Measurements from ENCODE around the gene DEAF1. TPM values are rescaled to one million over a fixed set of nuclear protein-coding genes. Genes with fewer than 3 reads are reported as not detected.

DEAF1 gene
- polyA plus RNA-seq, 3 donors, result 44.0 to 58.7 (median 57.1) TPM

GRCh38 chr11:724778-725386 is 29.9 kb upstream of the DEAF1 start:
- no peak for DNase-seq (ENCODE audit: extremely low read depth in 1 of 11, low read depth in 9 of 11, low spot score in 4 of 11)

- DNase-seq (ENCODE audit: extremely low read depth in 1 of 11, low read depth in 9 of 11, low spot score in 4 of 11), result no peak
Observed at GRCh38 chr11:724049-724777, 29.2 kb upstream of the DEAF1 start.

- DNase-seq (ENCODE audit: extremely low read depth in 1 of 11, low read depth in 9 of 11, low spot score in 4 of 11), result peak in 1 of 11 donors; percentile 57
Observed at GRCh38 chr11:723120-723883, 28.3 kb upstream of the DEAF1 start.

- DNase-seq (ENCODE audit: extremely low read depth in 1 of 11, low read depth in 9 of 11, low spot score in 4 of 11), result no peak
Observed at GRCh38 chr11:722346-722811, 27.4 kb upstream of the DEAF1 start.

GRCh38 chr11:721741-722345 is 26.8 kb upstream of the DEAF1 start:
- no peak for DNase-seq (ENCODE audit: extremely low read depth in 1 of 11, low read depth in 9 of 11, low spot score in 4 of 11)

GRCh38 chr11:721247-721740 is 26.3 kb upstream of the DEAF1 start:
- DNase-seq (ENCODE audit: extremely low read depth in 1 of 11, low read depth in 9 of 11, low spot score in 4 of 11), result no peak

- DNase-seq (ENCODE audit: extremely low read depth in 1 of 11, low read depth in 9 of 11, low spot score in 4 of 11), result no peak
Observed at GRCh38 chr11:720642-721246, 25.7 kb upstream of the DEAF1 start.

- no peak for DNase-seq (ENCODE audit: extremely low read depth in 1 of 11, low read depth in 9 of 11, low spot score in 4 of 11)
Observed at GRCh38 chr11:720017-720641, 25.1 kb upstream of the DEAF1 start.

GRCh38 chr11:719214-720016 is 24.4 kb upstream of the DEAF1 start:
- DNase-seq (ENCODE audit: extremely low read depth in 1 of 11, low read depth in 9 of 11, low spot score in 4 of 11), result no peak

- no peak for DNase-seq (ENCODE audit: extremely low read depth in 1 of 11, low read depth in 9 of 11, low spot score in 4 of 11)
Observed at GRCh38 chr11:714436-714835, 19.4 kb upstream of the DEAF1 start.

- DNase-seq (ENCODE audit: extremely low read depth in 1 of 11, low read depth in 9 of 11, low spot score in 4 of 11), result no peak
Observed at GRCh38 chr11:709109-709997, 14.3 kb upstream of the DEAF1 start.

- DNase-seq (ENCODE audit: extremely low read depth in 1 of 11, low read depth in 9 of 11, low spot score in 4 of 11), result no peak
Observed at GRCh38 chr11:708511-708910, 13.5 kb upstream of the DEAF1 start.

GRCh38 chr11:707817-708420 is 12.9 kb upstream of the DEAF1 start:
- no peak for DNase-seq (ENCODE audit: extremely low read depth in 1 of 11, low read depth in 9 of 11, low spot score in 4 of 11)

- no peak for DNase-seq (ENCODE audit: extremely low read depth in 1 of 11, low read depth in 9 of 11, low spot score in 4 of 11)
Observed at GRCh38 chr11:706957-707816, 12.2 kb upstream of the DEAF1 start.

GRCh38 chr11:706439-706956 is 11.5 kb upstream of the DEAF1 start:
- DNase-seq (ENCODE audit: extremely low read depth in 1 of 11, low read depth in 9 of 11, low spot score in 4 of 11), result no peak

Measured in renal cortex interstitium (tissue), 11 donors.